Measurements from ENCODE around the gene FSCN2.

FSCN2 gene, protein sequence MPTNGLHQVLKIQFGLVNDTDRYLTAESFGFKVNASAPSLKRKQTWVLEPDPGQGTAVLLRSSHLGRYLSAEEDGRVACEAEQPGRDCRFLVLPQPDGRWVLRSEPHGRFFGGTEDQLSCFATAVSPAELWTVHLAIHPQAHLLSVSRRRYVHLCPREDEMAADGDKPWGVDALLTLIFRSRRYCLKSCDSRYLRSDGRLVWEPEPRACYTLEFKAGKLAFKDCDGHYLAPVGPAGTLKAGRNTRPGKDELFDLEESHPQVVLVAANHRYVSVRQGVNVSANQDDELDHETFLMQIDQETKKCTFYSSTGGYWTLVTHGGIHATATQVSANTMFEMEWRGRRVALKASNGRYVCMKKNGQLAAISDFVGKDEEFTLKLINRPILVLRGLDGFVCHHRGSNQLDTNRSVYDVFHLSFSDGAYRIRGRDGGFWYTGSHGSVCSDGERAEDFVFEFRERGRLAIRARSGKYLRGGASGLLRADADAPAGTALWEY

DNA sequence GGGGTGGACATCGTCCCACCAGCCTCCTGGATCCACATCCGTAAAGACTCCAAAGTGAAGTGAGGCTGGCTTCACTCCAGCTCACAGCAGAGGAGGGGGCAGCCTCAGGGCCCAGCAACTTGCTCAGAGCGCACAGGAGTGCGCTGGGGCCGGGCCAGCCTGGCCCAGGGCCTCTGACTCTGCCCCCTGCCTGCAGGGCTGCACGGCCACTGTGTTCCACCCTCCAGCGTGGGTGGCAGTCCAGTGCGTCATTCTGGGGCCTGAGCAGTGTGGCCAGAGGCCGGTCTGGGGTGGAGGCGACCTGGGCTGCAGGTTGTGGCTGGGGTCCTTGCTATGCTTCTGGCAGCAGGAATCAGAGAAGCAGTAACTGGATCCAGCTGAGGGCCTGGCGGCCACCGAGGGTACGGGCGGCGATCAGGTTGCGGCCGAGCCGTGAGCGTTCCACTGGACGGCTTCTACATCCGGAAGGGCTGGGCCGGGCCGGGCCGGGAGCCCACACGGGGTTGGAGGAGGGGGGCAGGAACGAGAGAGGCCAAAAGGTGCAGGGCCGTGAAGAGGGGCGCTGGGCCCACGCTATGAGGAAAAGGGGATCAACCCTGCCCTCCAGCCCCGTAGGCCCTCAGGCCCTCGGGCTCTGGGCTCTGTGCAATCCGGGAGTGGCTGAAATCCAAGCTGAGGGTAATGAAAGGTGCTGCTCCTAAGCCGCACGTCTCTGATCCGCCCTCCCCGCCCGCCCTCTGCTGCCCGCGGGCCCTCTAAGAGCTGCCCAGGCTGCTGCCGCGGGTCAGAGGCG is at the start of gene FSCN2:
Gene FSCN2 (plus strand): TSS at position 787 of the 793 bp plus-strand sequence. CDS start 155 bp downstream, outside the sequence.
- peak; percentile 43 for DNase-seq (ENCODE audit: low spot score)

DNA sequence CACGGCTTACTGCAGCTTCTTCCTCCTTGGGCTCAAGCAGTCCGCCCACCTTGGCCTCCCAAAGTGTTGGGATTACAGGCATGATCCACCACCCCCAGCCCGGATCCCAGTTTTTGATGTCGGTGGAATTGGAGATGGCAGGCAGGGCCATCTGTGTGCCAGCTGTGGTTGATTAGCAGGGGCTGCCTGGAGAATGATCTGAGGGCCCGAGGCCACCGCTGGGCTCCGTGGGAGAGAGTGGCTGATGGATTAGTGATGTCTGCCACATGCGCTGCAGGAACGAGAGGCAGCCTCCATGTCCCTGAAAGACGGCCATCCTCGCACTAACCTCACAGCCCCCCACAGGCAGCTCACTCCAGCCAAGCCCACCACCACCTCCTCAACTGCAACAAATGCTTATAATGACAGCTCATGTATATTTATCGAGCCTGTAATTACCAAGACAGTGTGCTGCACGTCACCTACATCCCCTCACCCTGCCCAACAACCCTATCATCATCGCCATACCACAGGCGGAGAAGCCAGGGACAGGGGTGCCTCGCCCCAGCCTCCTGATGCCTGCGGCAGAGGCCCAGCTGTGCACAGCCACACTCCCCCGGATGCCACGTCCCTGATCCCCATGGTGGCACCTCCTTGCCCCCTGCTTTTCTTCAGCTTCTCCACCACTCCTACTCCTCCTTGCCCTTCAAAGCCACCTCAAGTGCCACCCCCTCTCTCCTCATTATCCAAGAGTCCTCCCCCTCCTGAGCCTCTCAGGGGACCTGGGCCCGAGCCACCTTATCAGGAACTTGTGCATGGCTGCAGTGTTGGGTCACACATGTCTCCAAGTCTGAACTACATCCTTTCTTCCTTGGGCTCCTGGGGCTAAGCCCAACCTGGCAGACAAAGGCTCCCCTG is 48.8 kb upstream of the FSCN2 start:
- no peak for DNase-seq (ENCODE audit: low spot score)

- DNase-seq (ENCODE audit: low spot score): peak; percentile 78
Observed at GRCh38 chr17:81480140-81481072, 47.8 kb upstream of the FSCN2 start.

- DNase-seq (ENCODE audit: low spot score): peak; percentile 92
Observed at GRCh38 chr17:81481073-81481799, 46.9 kb upstream of the FSCN2 start.

- DNase-seq (ENCODE audit: low spot score): no peak
Observed at GRCh38 chr17:81481815-81482505, 46.2 kb upstream of the FSCN2 start.

DNA sequence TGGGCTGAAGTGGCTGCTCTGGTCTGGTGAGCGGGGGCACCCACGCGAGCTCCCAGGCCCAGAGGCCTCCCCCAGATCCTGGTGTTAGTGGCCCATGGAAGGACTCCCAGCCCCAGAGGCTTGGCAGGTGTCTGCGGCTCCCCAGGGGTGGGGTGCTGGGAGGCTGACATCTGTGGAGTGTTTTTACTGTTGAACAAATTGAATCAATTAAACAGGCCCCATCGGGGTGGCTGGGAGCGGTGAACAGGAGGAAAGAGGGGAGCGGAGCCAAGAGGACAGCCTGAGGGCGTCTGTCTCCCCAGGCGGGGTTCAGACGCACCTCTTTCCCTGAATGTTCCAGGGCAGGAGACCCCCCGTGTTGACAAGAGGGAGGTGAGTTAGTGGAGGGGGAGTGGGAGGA is 45.5 kb upstream of the FSCN2 start:
- no peak for DNase-seq (ENCODE audit: low spot score)

DNA sequence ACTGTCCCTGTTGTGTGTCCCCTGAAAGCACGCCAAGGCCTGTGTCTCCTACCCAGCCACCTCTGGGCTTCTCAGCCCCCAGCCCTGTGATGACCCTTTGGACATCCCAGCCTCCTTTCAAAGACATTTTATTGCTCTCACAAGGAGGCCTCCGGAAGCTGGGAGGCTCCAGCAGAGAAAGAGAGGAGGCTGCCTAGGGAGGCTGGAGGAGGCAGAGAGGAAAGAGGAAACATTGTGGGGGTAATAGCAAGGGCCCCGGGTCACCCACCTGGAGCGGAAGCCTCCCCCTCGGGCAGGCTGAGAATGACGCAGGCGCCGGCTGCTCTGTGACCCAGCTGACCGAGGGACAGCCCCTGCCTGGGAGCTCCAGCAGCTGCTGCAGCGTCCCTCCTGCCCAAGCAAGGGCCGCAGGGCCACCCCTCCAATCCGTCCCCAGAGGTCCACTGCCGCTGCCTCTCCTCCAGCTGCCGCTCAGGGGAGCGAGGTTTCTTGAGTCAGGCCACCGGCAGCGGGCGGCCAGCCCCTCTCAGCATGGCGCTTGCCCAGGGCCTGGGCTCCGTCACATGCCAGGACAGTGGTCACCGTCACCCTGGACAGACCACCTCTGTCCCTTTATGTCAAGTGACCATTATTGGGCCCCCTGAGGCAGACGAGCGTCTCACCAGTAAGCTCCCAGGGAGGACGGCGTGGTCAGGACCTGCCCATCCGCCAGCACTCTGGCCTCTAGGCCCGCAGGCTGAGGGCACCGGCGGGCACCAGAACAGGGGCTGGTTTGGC is 44.9 kb upstream of the FSCN2 start:
- DNase-seq (ENCODE audit: low spot score): no peak

DNA sequence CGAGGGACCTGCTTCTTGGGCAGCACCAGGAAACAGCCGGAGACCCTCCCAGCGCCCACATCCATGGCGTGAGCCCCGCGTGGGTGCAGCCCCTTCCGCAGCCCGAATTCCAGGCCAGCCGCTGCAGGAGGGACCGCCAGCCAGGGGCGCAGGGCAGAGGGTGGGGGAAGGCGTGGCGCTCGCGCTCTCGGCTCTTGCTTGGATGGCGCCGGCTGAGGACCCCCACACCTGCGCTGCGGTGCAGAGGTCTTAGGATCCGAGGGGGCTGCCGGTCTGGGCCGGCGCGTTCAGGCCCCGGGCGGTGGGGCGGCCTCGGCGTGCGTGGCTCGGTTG is 44.3 kb upstream of the FSCN2 start:
- no peak for DNase-seq (ENCODE audit: low spot score)

DNA sequence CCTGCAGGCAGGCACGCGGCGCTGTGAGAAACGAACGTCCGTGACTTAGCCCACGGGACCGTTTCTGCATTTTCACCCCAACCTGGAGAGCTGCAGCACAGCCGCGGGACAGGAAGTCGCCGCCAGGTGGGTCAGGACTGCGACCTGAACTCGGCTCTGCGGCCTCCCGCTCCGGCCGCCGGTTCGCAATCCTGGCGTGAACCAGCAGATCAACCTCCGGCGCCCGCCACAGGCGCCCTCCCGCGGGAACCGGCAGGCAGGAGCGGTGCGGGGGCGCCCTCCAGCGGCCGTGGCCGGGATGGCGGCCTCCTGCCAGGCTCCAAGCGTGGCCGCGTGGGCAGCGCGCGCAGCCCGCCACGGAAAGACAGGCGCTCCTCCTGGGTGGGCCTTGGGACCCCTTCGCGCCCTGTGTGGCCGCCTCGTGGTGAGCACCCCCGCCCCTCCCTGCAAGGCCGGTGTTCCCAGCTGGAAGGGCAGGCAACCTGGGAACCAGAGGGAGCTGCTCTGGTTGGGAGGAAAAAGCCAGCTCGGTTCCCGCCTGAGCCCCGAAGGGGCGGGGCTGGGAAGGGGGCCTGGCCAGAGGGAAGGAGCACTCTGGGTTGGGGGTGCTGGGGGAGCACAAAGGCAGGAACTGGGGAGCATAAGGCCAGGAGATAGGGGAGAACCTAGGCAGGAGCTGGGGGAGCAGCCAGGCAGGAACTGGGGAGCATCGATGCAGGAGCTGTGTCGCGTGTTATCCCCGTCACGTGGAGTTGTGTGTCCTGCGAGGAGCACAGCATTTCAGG is 43.8 kb upstream of the FSCN2 start:
- peak; percentile 82 for DNase-seq (ENCODE audit: low spot score)

GRCh38 chr17:81486199-81486810 is 41.9 kb upstream of the FSCN2 start:
- DNase-seq (ENCODE audit: low spot score): no peak

DNA sequence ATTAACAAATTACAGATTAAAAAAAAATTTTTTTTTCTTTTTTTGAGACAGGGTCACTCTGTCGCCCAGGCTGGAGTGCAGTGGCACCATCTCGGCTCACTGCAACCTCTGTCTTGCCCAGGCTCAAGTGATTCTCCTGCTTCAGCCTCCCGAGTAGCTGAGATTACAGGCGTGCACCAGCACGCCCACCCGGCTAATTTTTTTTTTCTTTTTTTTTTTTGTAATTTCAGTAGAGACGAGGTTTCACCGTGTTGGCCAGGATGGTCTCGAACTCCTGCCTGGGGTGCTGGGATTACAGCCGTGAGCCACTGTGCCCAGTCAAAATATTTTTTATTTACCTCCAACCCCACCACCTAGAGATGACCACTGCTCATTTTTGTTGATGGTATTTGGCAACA is 41.1 kb upstream of the FSCN2 start:
- no peak for DNase-seq (ENCODE audit: low spot score)

DNA sequence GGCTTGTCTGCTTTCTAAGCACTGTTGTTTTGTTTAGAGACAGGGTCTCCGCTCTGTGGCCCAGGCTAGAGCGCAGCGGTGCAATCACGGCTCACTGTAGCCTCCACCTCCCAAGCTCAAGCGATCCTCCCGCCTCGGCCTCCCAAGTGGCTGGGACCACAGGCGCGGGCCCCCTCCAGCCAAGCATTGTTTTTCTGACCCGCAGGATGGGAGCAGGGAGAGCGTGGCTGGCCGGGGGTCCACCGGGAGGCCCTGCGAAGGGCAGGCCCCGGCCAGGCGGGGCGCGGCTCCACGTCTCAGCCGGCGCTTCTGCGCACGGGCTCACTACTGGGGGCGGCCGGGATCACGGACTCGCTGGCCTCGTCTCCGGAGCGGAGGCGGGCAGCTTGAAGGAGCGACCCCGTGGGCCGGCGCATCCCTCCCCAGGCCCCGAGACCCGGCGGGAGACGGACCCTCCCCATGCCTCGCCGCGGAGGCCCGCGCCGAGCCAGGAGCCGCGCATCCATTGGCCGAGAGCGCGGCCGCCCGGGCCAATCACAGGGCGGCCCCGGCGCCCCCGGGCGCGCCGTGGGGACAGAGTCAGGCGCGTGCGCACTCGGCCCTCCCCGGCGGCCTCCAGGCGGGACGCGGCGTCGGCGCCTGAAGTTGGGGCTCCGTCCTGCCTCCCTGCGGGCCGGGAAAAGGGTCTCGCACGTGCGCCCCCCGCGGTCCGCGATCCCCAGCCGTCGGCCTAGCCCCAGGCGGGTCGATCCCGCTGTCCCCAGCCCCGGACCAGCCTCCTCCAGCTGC is 40.5 kb upstream of the FSCN2 start:
- peak; percentile 98 for DNase-seq (ENCODE audit: low spot score)

DNA sequence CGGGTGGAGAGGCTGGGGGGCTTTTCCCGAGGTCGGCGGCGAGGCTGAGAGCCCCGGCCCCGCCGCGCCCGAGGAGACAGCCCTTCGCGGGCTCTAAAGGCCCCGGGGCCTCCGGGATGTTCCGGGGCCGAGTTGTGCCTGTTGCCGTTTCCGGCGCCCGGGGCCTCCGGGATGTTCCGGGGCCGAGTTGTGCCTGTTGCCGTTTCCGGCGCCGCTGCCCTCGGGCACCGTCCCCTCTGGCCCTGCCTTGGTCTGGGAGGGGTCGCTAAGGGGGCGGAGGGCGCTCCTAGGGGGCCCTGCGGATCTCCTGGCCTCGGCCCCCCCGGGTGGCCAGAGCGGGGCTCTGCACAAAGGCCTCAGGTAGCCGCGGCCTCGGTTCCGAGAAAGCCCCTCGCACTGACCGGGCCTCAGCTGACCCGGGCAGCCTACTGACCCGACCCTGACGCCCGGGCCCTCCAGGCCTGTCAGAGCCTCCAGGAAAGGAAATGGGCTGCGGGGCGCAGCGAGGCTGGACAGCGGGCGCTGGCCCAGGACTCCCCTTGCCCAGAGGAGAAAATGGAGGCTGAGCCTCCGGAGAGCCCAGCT is 39.8 kb upstream of the FSCN2 start:
- no peak for DNase-seq (ENCODE audit: low spot score)

GRCh38 chr17:81489012-81489997 is 38.9 kb upstream of the FSCN2 start:
- DNase-seq (ENCODE audit: low spot score): no peak
